ENCODE measurements around the gene HFM1.

HFM1 gene

GRCh38 chr1:91273875-91274274, 130.8 kb downstream of the HFM1 start:
- no CpG with 5 or more reads among the region's 1 CpG for WGBS (ENCODE audit: extremely low coverage, insufficient coverage, low lambda C conversion rate)
- Histone ChIP-seq H3K9ac (ENCODE audit: low read length) (no peak overlapping the region), H3K79me2 (ENCODE audit: control insufficient read depth, insufficient read depth, low read length) (no peaks in the 10 kb centered on the region), H3K18ac (ENCODE audit: low read length) (no peak overlapping the region), H3K27ac (ENCODE audit: low read depth, low read length) (no peak overlapping the region), H3K4me2 (ENCODE audit: low read length) (no peak overlapping the region), H4K8ac (ENCODE audit: low read depth, low read length) (no peak overlapping the region), H3K36me3 (ENCODE audit: control insufficient read depth, insufficient read depth, low read length) (no peaks in the 10 kb centered on the region), H2BK5ac (ENCODE audit: low read length) (no peak overlapping the region), H3K4me3 (ENCODE audit: low read length) (no peak overlapping the region), H3K23ac (ENCODE audit: low read length) (no peak overlapping the region), H3K56ac (ENCODE audit: low read length) (no peak overlapping the region), H3K79me1 (ENCODE audit: low read length) (no peaks in the 10 kb centered on the region), H4K5ac (ENCODE audit: low read length) (no peak overlapping the region), H3K4ac (ENCODE audit: low read depth, low read length) (no peak overlapping the region), H2AK5ac (ENCODE audit: low read length) (no peak overlapping the region), H3K27me3 (ENCODE audit: insufficient read depth, low read length, poor library complexity) (no peaks in the 10 kb centered on the region), H2BK120ac (ENCODE audit: low read depth, low read length) (no peak overlapping the region), H2BK15ac (replicated peaks; ENCODE audit: low read depth) (no peak overlapping the region), H3K4me1 (ENCODE audit: control insufficient read depth, low read depth, low read length) (no peaks in the 10 kb centered on the region)
- DNase-seq = peak; percentile 56

GRCh38 chr1:91261655-91262054, 143.0 kb downstream of the HFM1 start:
- no peak overlapping the region for H3K18ac ChIP-seq (ENCODE audit: low read length)
- no peak overlapping the region for H3K4me3 ChIP-seq (ENCODE audit: low read length)
- no peak overlapping the region for H2AK5ac ChIP-seq (ENCODE audit: low read length)
- no peak overlapping the region for H2BK120ac ChIP-seq (ENCODE audit: low read depth, low read length)
- no peak overlapping the region for H3K23ac ChIP-seq (ENCODE audit: low read length)
- no peak overlapping the region for H4K8ac ChIP-seq (ENCODE audit: low read depth, low read length)
- no peaks in the 10 kb centered on the region for H3K27me3 ChIP-seq (ENCODE audit: insufficient read depth, low read length, poor library complexity)
- H3K79me2 ChIP-seq (ENCODE audit: control insufficient read depth, insufficient read depth, low read length) = no peaks in the 10 kb centered on the region
- no peak overlapping the region for H3K27ac ChIP-seq (ENCODE audit: low read depth, low read length)
- no CpG with 5 or more reads among the region's 2 CpGs for WGBS (ENCODE audit: extremely low coverage, insufficient coverage, low lambda C conversion rate)
- no peak for DNase-seq
- H3K9ac ChIP-seq (ENCODE audit: low read length) = no peak overlapping the region
- no peak overlapping the region for H2BK5ac ChIP-seq (ENCODE audit: low read length)
- no peak overlapping the region for H2BK15ac ChIP-seq (replicated peaks; ENCODE audit: low read depth)
- H3K36me3 ChIP-seq (ENCODE audit: control insufficient read depth, insufficient read depth, low read length) = no peaks in the 10 kb centered on the region
- H3K4ac ChIP-seq (ENCODE audit: low read depth, low read length) = no peak overlapping the region
- H3K4me2 ChIP-seq (ENCODE audit: low read length) = no peak overlapping the region
- no peaks in the 10 kb centered on the region for H3K4me1 ChIP-seq (ENCODE audit: control insufficient read depth, low read depth, low read length)
- H4K5ac ChIP-seq (ENCODE audit: low read length) = no peak overlapping the region
- no peaks in the 10 kb centered on the region for H3K79me1 ChIP-seq (ENCODE audit: low read length)
- H3K56ac ChIP-seq (ENCODE audit: low read length) = no peak overlapping the region

DNA sequence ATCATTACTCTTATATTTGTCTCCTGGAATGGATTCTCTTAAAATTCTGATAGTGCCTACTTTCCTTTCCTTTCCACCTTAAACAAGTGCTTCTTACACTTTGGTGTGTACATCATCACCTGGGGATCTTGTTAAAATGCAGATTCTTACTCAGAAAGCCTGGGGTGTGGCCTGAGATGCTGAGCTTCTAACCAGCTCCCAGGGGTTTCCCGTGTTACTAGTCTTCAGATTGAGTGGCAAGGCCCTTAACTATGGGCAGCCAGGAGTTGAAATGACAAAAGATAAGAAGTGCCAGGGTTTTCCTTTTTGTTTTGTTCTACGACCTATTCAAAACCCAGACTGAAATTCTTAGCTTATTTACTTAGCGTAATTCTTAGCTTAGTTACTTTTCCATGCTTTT, 159.2 kb downstream of the HFM1 start:
- H3K23ac ChIP-seq (ENCODE audit: low read length) = no peak overlapping the region
- no peak overlapping the region for H3K18ac ChIP-seq (ENCODE audit: low read length)
- no peak overlapping the region for H3K4me3 ChIP-seq (ENCODE audit: low read length)
- H2BK5ac ChIP-seq (ENCODE audit: low read length) = no peak overlapping the region
- H3K27ac ChIP-seq (ENCODE audit: low read depth, low read length) = no peak overlapping the region
- no CpG with 5 or more reads among the region's 3 CpGs for WGBS (ENCODE audit: extremely low coverage, insufficient coverage, low lambda C conversion rate)
- H4K5ac ChIP-seq (ENCODE audit: low read length) = no peak overlapping the region
- H3K4me1 ChIP-seq (ENCODE audit: control insufficient read depth, low read depth, low read length) = no peaks in the 10 kb centered on the region
- H4K8ac ChIP-seq (ENCODE audit: low read depth, low read length) = no peak overlapping the region
- no peaks in the 10 kb centered on the region for H3K27me3 ChIP-seq (ENCODE audit: insufficient read depth, low read length, poor library complexity)
- H3K79me1 ChIP-seq (ENCODE audit: low read length) = no peaks in the 10 kb centered on the region
- H2BK15ac ChIP-seq (replicated peaks; ENCODE audit: low read depth) = no peak overlapping the region
- H3K36me3 ChIP-seq (ENCODE audit: control insufficient read depth, insufficient read depth, low read length) = no peaks in the 10 kb centered on the region
- no peak overlapping the region for H2AK5ac ChIP-seq (ENCODE audit: low read length)
- no peak overlapping the region for H3K4ac ChIP-seq (ENCODE audit: low read depth, low read length)
- no peak overlapping the region for H2BK120ac ChIP-seq (ENCODE audit: low read depth, low read length)
- DNase-seq = peak; percentile 4
- H3K4me2 ChIP-seq (ENCODE audit: low read length) = no peak overlapping the region
- no peaks in the 10 kb centered on the region for H3K79me2 ChIP-seq (ENCODE audit: control insufficient read depth, insufficient read depth, low read length)
- no peak overlapping the region for H3K9ac ChIP-seq (ENCODE audit: low read length)
- H3K56ac ChIP-seq (ENCODE audit: low read length) = no peak overlapping the region

DNA sequence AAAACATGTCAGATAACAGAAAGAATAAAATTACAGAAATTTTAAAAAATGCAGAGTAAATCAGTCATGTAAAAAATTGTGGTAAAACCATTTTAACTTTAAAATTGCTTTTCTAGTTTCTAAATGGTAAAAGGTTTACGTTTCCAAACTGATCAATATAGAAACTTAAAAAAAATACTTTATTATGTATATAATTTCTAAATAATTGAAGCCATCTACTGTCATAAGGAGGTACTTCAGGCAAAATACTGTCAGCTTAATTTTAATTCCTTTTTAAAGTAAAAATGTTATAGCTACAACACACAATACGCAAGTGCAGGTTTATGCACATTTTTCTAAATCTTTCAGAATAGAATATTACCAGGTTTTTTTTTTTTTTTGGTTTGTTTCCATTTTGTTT, 159.9 kb downstream of the HFM1 start:
- Histone ChIP-seq H3K36me3 (ENCODE audit: control insufficient read depth, insufficient read depth, low read length) (no peaks in the 10 kb centered on the region), H3K4me2 (ENCODE audit: low read length) (no peak overlapping the region), H4K5ac (ENCODE audit: low read length) (no peak overlapping the region), H3K4ac (ENCODE audit: low read depth, low read length) (no peak overlapping the region), H3K9ac (ENCODE audit: low read length) (no peak overlapping the region), H3K56ac (ENCODE audit: low read length) (no peak overlapping the region), H2BK5ac (ENCODE audit: low read length) (no peak overlapping the region), H2AK5ac (ENCODE audit: low read length) (no peak overlapping the region), H3K79me1 (ENCODE audit: low read length) (no peaks in the 10 kb centered on the region), H3K27me3 (ENCODE audit: insufficient read depth, low read length, poor library complexity) (no peaks in the 10 kb centered on the region), H2BK15ac (replicated peaks; ENCODE audit: low read depth) (no peak overlapping the region), H3K4me3 (ENCODE audit: low read length) (no peak overlapping the region), H3K4me1 (ENCODE audit: control insufficient read depth, low read depth, low read length) (no peaks in the 10 kb centered on the region), H3K79me2 (ENCODE audit: control insufficient read depth, insufficient read depth, low read length) (no peaks in the 10 kb centered on the region), H2BK120ac (ENCODE audit: low read depth, low read length) (no peak overlapping the region), H3K23ac (ENCODE audit: low read length) (no peak overlapping the region), H3K27ac (ENCODE audit: low read depth, low read length) (no peak overlapping the region), H4K8ac (ENCODE audit: low read depth, low read length) (no peak overlapping the region), H3K18ac (ENCODE audit: low read length) (no peak overlapping the region)
- DNase-seq = no peak
- WGBS (ENCODE audit: extremely low coverage, insufficient coverage, low lambda C conversion rate) = no CpG with 5 or more reads among the region's 2 CpGs

- Histone ChIP-seq H2BK5ac (ENCODE audit: low read length) (no peak overlapping the region), H4K8ac (ENCODE audit: low read depth, low read length) (no peak overlapping the region), H2BK15ac (replicated peaks; ENCODE audit: low read depth) (no peak overlapping the region), H2AK5ac (ENCODE audit: low read length) (no peak overlapping the region), H3K56ac (ENCODE audit: low read length) (no peak overlapping the region), H3K79me2 (ENCODE audit: control insufficient read depth, insufficient read depth, low read length) (no peaks in the 10 kb centered on the region), H3K4me3 (ENCODE audit: low read length) (no peak overlapping the region), H3K27me3 (ENCODE audit: insufficient read depth, low read length, poor library complexity) (no peaks in the 10 kb centered on the region), H3K79me1 (ENCODE audit: low read length) (no peaks in the 10 kb centered on the region), H3K4me2 (ENCODE audit: low read length) (no peak overlapping the region), H3K4me1 (ENCODE audit: control insufficient read depth, low read depth, low read length) (no peaks in the 10 kb centered on the region), H3K27ac (ENCODE audit: low read depth, low read length) (no peak overlapping the region), H3K23ac (ENCODE audit: low read length) (no peak overlapping the region), H3K4ac (ENCODE audit: low read depth, low read length) (no peak overlapping the region), H2BK120ac (ENCODE audit: low read depth, low read length) (no peak overlapping the region), H3K18ac (ENCODE audit: low read length) (no peak overlapping the region), H4K5ac (ENCODE audit: low read length) (no peak overlapping the region), H3K9ac (ENCODE audit: low read length) (no peak overlapping the region), H3K36me3 (ENCODE audit: control insufficient read depth, insufficient read depth, low read length) (no peaks in the 10 kb centered on the region)
- no peak for DNase-seq
These were observed 161.5 kb downstream of the HFM1 start for GRCh38 chr1:91243171-91243570.

DNA sequence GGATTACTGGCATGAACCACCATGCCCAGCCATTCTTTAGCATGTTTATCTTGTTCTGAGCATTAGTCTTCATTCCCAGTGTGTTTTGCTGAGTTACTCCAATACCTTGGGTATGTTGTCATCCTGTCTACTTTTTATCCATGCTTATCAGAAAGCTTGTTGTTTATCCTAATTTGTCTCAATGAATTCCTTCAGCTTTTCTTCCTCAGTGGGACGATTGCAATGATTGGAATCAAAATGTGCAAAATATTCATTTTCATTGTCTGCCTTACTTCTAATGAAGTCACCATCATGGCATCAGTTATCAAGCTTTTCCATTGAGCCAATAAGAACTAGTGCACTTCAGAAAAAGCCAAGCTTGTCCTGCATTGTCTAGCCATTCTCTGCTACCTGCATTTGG, 170.5 kb downstream of the HFM1 start:
- no peaks in the 10 kb centered on the region for H3K79me1 ChIP-seq (ENCODE audit: low read length)
- WGBS (ENCODE audit: extremely low coverage, insufficient coverage, low lambda C conversion rate) = no CpG with 5 or more reads among the region's 1 CpG
- no peak overlapping the region for H2BK5ac ChIP-seq (ENCODE audit: low read length)
- no peaks in the 10 kb centered on the region for H3K27me3 ChIP-seq (ENCODE audit: insufficient read depth, low read length, poor library complexity)
- H4K8ac ChIP-seq (ENCODE audit: low read depth, low read length) = no peak overlapping the region
- H2AK5ac ChIP-seq (ENCODE audit: low read length) = no peak overlapping the region
- H3K4ac ChIP-seq (ENCODE audit: low read depth, low read length) = no peak overlapping the region
- H2BK120ac ChIP-seq (ENCODE audit: low read depth, low read length) = no peak overlapping the region
- H3K4me3 ChIP-seq (ENCODE audit: low read length) = no peak overlapping the region
- no peaks in the 10 kb centered on the region for H3K4me1 ChIP-seq (ENCODE audit: control insufficient read depth, low read depth, low read length)
- H3K36me3 ChIP-seq (ENCODE audit: control insufficient read depth, insufficient read depth, low read length) = no peaks in the 10 kb centered on the region
- no peak overlapping the region for H3K18ac ChIP-seq (ENCODE audit: low read length)
- H3K27ac ChIP-seq (ENCODE audit: low read depth, low read length) = no peak overlapping the region
- no peak overlapping the region for H4K5ac ChIP-seq (ENCODE audit: low read length)
- no peaks in the 10 kb centered on the region for H3K79me2 ChIP-seq (ENCODE audit: control insufficient read depth, insufficient read depth, low read length)
- H2BK15ac ChIP-seq (replicated peaks; ENCODE audit: low read depth) = no peak overlapping the region
- no peak overlapping the region for H3K23ac ChIP-seq (ENCODE audit: low read length)
- no peak overlapping the region for H3K4me2 ChIP-seq (ENCODE audit: low read length)
- no peak for DNase-seq
- no peak overlapping the region for H3K9ac ChIP-seq (ENCODE audit: low read length)
- no peak overlapping the region for H3K56ac ChIP-seq (ENCODE audit: low read length)

Data from mesendoderm (in vitro differentiated cells).